Nephron progenitor cell (in vitro differentiated cells): ENCODE results near the gene CRHBP.

ENCODE experiments used
- DNase-seq: peaks from one replicate; pipeline ENCODE4 v3.0.0; 2021
- H3K27ac Mint-ChIP-seq: 2 replicates; pipeline ENCODE4 v1.8.0; 2021; ENCODE audit warnings: mild to moderate bottlenecking, moderate library complexity, mixed read lengths
- H3K27me3 Mint-ChIP-seq: 2 replicates; pipeline ENCODE4 v1.8.0; 2021; ENCODE audit warnings: mild to moderate bottlenecking, low read depth, mixed read lengths; ENCODE audit not compliant: poor library complexity
- H3K36me3 Mint-ChIP-seq: 2 replicates; pipeline ENCODE4 v1.8.0; 2021; ENCODE audit warnings: low read depth, mixed read lengths
- H3K4me1 Mint-ChIP-seq: 2 replicates; pipeline ENCODE4 v1.8.0; 2021; ENCODE audit warnings: mixed read lengths
- H3K4me3 Mint-ChIP-seq: 2 replicates; pipeline ENCODE4 v1.8.0; 2021; ENCODE audit warnings: mild to moderate bottlenecking, moderate library complexity, mixed read lengths
- H3K9me3 Mint-ChIP-seq: 2 replicates; pipeline ENCODE4 v1.8.0; 2021; ENCODE audit warnings: mild to moderate bottlenecking, moderate library complexity, mixed read lengths
- CTCF ChIP-seq: fragments of 200-600 bp; sonication (generic); IDR thresholded peaks from 2 replicates; pipeline ENCODE4 v1.5.0; 2021; ENCODE audit warnings: antibody characterized with exemption

The CRHBP gene

DNA sequence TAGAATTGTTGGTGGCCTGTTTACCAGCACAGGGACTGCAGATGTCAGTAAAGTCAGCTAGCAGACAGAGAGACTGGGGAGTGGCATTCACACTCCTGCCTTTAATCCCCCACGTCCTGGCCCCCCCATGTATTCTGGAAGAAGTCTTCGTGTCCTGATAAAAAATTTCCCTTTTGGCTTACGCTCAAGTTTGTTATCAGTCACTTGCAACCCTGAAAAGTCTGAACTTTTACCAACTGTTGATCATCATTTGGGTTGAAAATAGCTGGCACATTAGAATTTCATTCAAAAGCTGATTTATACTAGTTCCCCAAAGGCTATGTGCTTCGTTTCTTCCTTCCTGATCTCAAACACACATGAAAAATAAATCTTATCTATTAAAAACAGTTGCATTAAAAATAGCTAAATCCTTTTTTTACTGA lies 5.8 kb upstream of the CRHBP start:
- Mint-ChIP-seq H3K36me3 (no peaks in the 10 kb centered on the region), H3K27ac (no peak overlapping the region)
- no peak for DNase-seq

GRCh38 chr5:76953551-76954382 lies 922 bp downstream of the CRHBP start:
- no peak overlapping the region for H3K27ac Mint-ChIP-seq
- TF ChIP-seq CTCF = no peak
- H3K27me3 Mint-ChIP-seq = peaks cover 71% of the 10 kb centered on the region
- no peaks in the 10 kb centered on the region for H3K36me3 Mint-ChIP-seq
- H3K4me1 Mint-ChIP-seq = peaks cover 7% of the 10 kb centered on the region
- H3K9me3 Mint-ChIP-seq = peaks cover 11% of the 10 kb centered on the region
- H3K4me3 Mint-ChIP-seq = peak overlapping the region; percentile 76
- peak; percentile 64 for DNase-seq

More for the DNA sequence above, 5.8 kb upstream of the CRHBP start:
- Mint-ChIP-seq H3K4me3 (no peak overlapping the region), H3K4me1 (peaks cover 23% of the 10 kb centered on the region), H3K9me3 (no peaks in the 10 kb centered on the region), H3K27me3 (peaks cover 23% of the 10 kb centered on the region)
- TF ChIP-seq CTCF = no peak

DNA sequence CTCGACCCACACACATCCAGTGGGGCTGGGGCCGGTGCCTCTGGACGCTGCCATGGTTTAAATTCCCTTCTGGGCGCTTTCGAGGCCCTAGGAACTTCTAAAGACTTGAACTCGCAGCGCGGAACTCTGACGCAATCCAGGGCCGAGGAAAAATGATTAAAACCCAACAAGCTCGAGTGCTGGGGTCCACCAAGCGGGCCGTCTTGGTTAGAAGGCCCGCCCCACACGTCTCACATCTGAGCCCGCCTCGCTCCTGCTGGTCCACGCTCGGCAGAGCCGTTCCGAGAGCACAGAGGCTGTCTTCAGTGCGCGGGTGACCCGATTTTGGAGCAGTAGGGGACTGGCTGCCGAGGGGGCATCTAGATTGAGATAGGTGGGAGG lies 1.5 kb downstream of the CRHBP start:
- peaks cover 13% of the 10 kb centered on the region for H3K4me1 Mint-ChIP-seq
- peaks cover 71% of the 10 kb centered on the region for H3K27me3 Mint-ChIP-seq
- TF ChIP-seq CTCF = no peak
- H3K36me3 Mint-ChIP-seq = no peaks in the 10 kb centered on the region
- DNase-seq = peak; percentile 14
- H3K4me3 Mint-ChIP-seq = peak overlapping the region; percentile 76
- peaks cover 11% of the 10 kb centered on the region for H3K9me3 Mint-ChIP-seq
- no peak overlapping the region for H3K27ac Mint-ChIP-seq

DNA sequence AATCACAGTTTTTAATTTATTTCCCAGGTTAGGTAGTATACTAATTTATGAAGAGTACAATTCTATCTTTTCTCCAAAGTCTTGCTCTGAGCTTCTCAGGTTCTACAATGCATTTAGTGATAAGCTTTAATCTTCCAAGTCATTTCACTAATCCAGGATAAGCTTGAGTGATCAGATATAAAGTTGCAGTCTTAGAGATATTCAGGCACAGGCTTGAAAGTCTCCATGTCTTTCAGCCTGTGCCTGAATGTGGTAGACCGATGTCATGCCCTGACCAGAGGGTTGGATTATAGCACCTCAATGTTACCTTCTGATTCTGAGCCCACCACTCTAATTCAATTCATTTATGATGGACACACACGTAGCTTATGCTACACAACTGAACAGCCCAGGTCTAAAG lies 3.2 kb downstream of the CRHBP start:
- peaks cover 62% of the 10 kb centered on the region for H3K27me3 Mint-ChIP-seq
- H3K9me3 Mint-ChIP-seq = peaks cover 11% of the 10 kb centered on the region
- H3K4me1 Mint-ChIP-seq = peaks cover 26% of the 10 kb centered on the region
- no peak for DNase-seq
- H3K27ac Mint-ChIP-seq = no peak overlapping the region
- H3K4me3 Mint-ChIP-seq = no peak overlapping the region
- no peaks in the 10 kb centered on the region for H3K36me3 Mint-ChIP-seq
- TF ChIP-seq CTCF = no peak

DNA sequence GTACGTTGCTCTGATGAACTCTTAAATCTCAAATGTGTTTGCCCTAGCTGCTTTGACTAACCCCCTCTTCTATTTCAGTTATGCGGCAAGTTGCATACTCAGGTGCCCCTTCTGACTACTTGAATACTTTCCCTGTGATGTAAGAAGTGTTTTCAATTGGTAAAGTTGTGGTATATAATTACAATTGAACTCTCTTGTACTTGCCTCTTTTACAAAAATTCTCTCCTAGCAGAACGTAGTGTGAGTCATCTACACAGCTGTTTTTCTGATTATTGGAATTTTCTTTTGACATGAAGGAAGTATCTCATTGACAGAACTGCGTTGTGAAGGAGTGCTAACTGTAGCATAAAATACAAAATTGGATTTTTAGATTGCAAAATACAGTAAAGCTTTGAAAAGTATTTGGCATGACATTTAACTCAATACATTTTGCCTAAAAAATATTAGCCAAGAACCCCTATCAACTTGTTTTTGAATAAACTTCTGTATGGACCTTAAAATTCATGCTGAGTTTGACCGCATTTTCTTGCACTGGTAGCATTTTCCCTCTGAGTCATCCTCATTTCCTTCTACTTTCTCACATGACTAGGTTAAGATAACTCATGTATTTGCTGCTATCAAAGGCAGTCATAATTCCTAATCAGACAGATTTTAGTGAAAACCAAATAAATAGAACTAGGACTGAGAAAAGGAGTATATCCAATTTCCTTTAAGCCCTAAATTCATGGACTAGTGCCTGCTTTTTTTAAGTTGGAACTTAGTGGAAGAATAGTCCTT lies 6.3 kb downstream of the CRHBP start:
- no peak overlapping the region for H3K4me3 Mint-ChIP-seq
- DNase-seq = no peak
- H3K27ac Mint-ChIP-seq = no peak overlapping the region
- no peak for TF ChIP-seq CTCF
- peaks cover 43% of the 10 kb centered on the region for H3K27me3 Mint-ChIP-seq
- peaks cover 39% of the 10 kb centered on the region for H3K4me1 Mint-ChIP-seq
- peaks cover 11% of the 10 kb centered on the region for H3K9me3 Mint-ChIP-seq
- no peaks in the 10 kb centered on the region for H3K36me3 Mint-ChIP-seq
